ENCODE data around the gene ATP8A2.

ATP8A2 gene

GRCh38 chr13:25365720-25366235 lies 6.0 kb upstream of the ATP8A2 start:
- no peak for TF ChIP-seq CTCF (IDR thresholded peaks at IDR 0.05; ENCODE audit: insufficient read depth, low read length, poor library complexity, severe bottlenecking)
- no peak for DNase-seq (ENCODE audit: extremely low read depth, insufficient read length)
- Histone ChIP-seq H3K36me3 (ENCODE audit: control insufficient read depth, insufficient read depth, low read length) (no peaks in the 10 kb centered on the region), H3K4me3 (replicated peaks; ENCODE audit: low read depth, low read length) (no peak overlapping the region), H3K27me3 (replicated peaks; ENCODE audit: control insufficient read depth, insufficient read depth, low read length) (no peaks in the 10 kb centered on the region; the same call in 1 of the 2 replicates)

- no peak for DNase-seq (ENCODE audit: extremely low read depth, insufficient read length)
- Histone ChIP-seq H3K27me3 (replicated peaks; ENCODE audit: control insufficient read depth, insufficient read depth, low read length) (peaks cover 3% of the 10 kb centered on the region), H3K36me3 (ENCODE audit: control insufficient read depth, insufficient read depth, low read length) (no peaks in the 10 kb centered on the region), H3K4me3 (replicated peaks; ENCODE audit: low read depth, low read length) (no peak overlapping the region)
- no peak for TF ChIP-seq CTCF (IDR thresholded peaks at IDR 0.05; ENCODE audit: insufficient read depth, low read length, poor library complexity, severe bottlenecking)
Measured at GRCh38 chr13:25371158-25371874, 458 bp upstream of the ATP8A2 start.

- H3K36me3 ChIP-seq (ENCODE audit: control insufficient read depth, insufficient read depth, low read length) = no peaks in the 10 kb centered on the region
- H3K27me3 ChIP-seq (replicated peaks; ENCODE audit: control insufficient read depth, insufficient read depth, low read length) = peaks cover 3% of the 10 kb centered on the region
- no peak for TF ChIP-seq CTCF (IDR thresholded peaks at IDR 0.05; ENCODE audit: insufficient read depth, low read length, poor library complexity, severe bottlenecking)
- H3K4me3 ChIP-seq (replicated peaks; ENCODE audit: low read depth, low read length) = no peak overlapping the region
- no peak for DNase-seq (ENCODE audit: extremely low read depth, insufficient read length)
Measured at GRCh38 chr13:25372284-25373081, 709 bp downstream of the ATP8A2 start.

- TF ChIP-seq CTCF (IDR thresholded peaks at IDR 0.05; ENCODE audit: insufficient read depth, low read length, poor library complexity, severe bottlenecking) = peak; percentile 67
- Histone ChIP-seq H3K36me3 (ENCODE audit: control insufficient read depth, insufficient read depth, low read length) (no peaks in the 10 kb centered on the region), H3K4me3 (replicated peaks; ENCODE audit: low read depth, low read length) (no peak overlapping the region), H3K27me3 (replicated peaks; ENCODE audit: control insufficient read depth, insufficient read depth, low read length) (peaks cover 3% of the 10 kb centered on the region)
- DNase-seq (ENCODE audit: extremely low read depth, insufficient read length) = no peak
Measured at GRCh38 chr13:25375727-25376358, 4.1 kb downstream of the ATP8A2 start.

GRCh38 chr13:25377244-25377962 lies 5.6 kb downstream of the ATP8A2 start:
- no peaks in the 10 kb centered on the region; the same call in none of the 2 replicates for H3K27me3 ChIP-seq (replicated peaks; ENCODE audit: control insufficient read depth, insufficient read depth, low read length)
- no peaks in the 10 kb centered on the region for H3K36me3 ChIP-seq (ENCODE audit: control insufficient read depth, insufficient read depth, low read length)
- no peak for TF ChIP-seq CTCF (IDR thresholded peaks at IDR 0.05; ENCODE audit: insufficient read depth, low read length, poor library complexity, severe bottlenecking)
- no peak overlapping the region for H3K4me3 ChIP-seq (replicated peaks; ENCODE audit: low read depth, low read length)
- no peak for DNase-seq (ENCODE audit: extremely low read depth, insufficient read length)

Measured in GM06990 (cell line).